Renal cortex interstitium (tissue), 11 donors: ENCODE measurements around the gene STXBP5. TPM values are rescaled to one million over a fixed set of nuclear protein-coding genes. Genes with fewer than 3 reads are reported as not detected.
"Not testable (repeated sequence)": the region's sequence is repeated elsewhere in the genome, so short reads cannot be mapped to it uniquely, and the experiment has no call there.

Experiments used
- DNase-seq, 11 donors: peaks; one replicate each; pipeline ENCODE4 v3.0.0-alpha.2; 2013; ENCODE audit warnings: low read depth in 9 of 11, low spot score in 4 of 11; ENCODE audit errors: extremely low read depth in 1 of 11
- polyA plus RNA-seq, 3 donors: library from polyadenylated mRNA; unstranded; fragments of 120-200 nt; gene quantifications; one replicate each; pipeline ENCODE4 v1.2.1, GENCODE V29; 2013; ENCODE audit not compliant: insufficient read length in 3 of 3

The STXBP5 gene
- polyA plus RNA-seq, 3 donors, result 12.3 to 15.4 (median 12.3) TPM

DNA sequence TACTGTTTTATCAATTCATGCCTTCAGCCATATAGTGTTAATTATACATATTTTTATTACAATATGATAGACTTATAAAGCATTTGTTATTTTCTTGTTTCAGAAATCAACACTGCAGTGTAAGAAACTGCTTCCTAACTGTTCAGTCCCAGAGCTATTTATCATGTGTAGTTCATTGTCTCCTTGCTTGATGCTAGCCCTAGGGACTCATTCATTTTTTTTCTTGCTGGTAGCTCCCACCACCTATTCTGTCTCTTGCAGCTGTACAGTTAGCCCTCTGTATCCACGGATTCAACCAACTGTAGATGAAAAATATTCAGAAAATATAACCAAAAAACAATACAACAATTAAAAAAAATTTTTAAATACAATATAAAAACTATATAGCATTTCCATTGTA lies 121.3 kb downstream of the STXBP5 start:
- DNase-seq, result no peak

DNA sequence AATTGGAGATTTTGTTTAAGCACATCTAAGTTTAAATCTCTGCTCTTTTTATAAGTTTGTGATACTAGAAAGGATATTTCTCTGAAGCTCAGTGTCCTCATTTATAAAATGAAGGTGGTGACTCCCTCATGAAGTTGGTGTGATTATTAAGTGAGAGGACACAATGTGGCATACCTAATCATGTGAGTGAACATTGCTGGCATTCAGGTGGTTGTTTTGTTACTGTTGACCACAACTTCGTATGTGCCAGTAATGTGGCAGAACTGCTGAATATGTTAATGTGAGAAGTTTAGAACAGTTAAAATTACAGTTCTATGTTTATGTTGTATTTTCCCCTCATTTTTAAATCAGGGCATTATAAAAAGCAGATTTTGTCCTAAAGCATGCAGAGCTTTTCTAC lies 127.2 kb downstream of the STXBP5 start:
- no peak for DNase-seq

DNA sequence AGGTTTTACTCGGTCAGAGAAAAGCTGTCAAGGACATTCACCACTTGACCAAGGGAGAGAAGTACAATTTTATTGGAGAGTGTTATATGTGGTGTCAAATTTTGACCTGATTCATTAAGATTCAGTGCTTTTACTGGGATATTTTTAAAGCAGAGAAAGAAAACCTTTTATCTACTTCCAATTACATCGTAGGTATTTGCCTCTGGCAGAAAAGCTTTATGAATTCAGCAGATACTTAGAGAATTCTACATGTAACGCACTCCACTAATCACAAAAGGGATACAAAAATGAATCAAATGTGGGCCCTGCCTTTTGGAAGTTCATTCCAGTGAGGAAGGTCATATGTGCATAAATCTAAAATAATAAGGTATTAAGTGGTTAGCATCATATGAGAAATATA lies 133.7 kb downstream of the STXBP5 start:
- DNase-seq, result no peak

DNA sequence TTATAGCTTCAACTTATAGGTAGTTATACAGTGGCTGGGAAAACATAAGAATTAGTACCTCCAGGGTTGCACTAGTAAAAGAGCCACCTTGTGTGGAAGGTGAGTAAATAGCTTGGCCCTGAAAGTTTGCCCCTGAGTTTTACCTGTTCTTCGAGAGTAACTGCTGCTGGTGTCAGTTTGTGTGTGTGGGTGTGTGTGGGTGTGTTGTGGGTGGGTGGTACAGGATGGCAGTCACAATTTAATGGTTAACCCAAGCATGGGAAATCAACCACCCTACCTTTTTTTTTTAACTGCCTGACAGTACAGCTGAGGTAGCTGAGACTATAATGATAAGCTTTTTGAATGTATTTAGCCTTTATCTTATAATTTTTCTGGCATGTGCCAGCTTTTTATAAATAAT lies 137.3 kb downstream of the STXBP5 start:
- DNase-seq, result peak in 10 of 11 donors; percentile 7 to 50 (median 22)

DNA sequence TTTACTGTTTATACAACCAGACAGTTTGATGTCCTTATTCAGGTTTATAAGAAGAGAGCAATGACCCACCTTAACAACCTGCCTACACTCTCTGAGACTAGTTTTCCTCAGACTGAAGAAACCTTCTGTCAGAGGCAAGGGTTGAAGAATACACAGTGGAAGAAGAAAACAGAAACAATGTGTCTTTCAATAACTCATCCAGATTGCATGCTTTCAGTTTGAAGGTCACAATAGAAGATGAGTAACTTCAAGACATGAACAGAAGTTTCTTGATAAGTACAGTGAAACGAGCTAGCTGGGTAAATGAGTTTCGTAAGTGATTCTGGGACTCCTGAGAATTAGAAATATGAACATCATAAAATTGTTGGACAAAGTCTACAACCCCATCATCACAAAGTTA lies 141.7 kb downstream of the STXBP5 start:
- no peak for DNase-seq

DNA sequence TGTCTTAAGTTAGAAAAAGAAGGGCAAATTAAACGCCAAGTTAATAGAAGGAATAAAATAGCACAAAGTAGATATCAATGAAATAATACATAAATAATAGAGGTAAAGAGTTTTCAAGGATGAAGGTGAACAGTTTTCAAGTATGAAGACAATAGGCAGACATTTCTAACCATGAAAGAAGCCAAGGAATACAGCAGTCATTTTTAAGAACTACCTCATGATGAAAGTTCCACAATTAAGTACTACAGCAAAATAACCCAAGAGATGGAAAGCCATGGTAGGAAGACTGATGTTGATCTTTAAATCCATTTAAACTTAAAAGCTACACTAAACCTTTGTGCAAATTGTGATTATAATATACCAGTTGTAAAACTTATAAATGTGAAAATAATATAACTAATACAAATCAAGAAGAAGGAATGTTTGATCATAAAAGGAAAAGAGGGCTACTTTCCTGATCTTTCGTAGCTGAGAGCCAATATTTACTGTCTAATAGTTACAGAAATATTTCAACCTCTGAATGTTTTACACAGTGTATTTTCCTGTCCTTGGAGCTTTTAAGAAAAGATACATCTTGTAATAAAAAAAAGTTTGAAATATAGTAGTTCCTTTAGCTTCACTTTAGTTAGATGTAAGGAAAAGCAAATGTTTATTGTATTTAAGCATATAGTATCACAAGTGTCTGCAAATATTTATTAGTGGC lies 143.1 kb downstream of the STXBP5 start:
- DNase-seq, result no peak

DNA sequence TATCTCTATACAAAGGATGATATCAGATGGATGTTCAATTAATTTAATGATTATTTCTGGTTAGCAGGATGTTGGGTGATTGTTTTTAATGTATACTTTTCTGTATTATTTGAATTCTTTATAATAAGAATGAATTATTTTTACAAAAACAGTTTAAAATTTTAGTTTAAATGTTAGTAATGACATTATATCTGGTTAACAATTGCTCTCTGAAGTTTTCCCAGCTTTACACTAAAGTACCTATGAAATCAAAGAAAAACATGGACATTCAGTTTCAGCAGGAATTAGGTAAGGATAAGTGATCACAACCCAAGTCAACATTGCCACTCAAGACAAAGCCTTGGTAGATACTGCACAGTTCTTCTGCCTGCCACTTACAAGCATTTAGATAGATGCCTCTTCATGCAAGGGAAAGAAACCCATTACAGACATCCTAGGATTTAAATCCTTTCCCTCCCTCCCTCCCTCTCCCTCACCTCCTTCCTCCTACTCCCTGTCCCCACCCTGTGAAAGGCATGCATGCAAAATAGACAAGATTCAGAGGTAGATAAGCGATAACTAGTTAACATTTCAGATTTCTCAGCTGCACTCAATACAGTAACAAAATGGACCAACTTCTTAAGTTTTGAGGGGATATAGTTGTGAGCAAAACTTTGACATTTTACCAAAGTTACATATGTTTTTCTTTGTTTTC lies 143.8 kb downstream of the STXBP5 start:
- no peak for DNase-seq

DNA sequence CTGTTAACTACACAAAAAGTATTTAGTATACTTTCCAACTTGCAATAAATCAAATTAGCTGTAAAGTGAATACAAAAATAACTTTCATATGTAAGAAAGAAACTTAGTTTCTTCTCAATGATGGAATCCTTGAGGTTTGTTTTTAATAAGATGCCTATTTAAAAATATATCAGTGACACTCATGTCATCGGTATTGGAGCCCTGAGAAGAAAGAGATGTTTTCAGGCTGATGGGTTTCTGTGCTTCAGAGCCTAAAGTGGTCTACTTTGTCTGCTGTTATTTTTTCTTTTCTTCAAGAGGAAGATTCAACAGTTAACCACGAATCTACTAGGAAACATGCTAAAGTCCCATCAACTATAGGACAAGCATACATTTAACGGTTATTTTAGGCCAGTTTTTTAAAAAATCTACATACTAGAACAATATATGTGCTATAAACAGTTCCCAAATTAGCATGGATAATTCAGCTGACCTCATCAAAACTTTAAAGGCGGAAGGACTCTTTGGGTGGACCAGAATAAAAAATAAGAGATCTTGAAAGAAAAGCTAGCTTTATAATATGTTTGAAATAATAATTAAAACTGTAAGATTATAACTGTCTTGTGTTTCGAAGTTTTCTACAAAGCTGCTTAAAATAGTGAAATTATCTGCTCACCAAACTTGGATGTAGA lies 157.2 kb downstream of the STXBP5 start:
- no peak for DNase-seq

DNA sequence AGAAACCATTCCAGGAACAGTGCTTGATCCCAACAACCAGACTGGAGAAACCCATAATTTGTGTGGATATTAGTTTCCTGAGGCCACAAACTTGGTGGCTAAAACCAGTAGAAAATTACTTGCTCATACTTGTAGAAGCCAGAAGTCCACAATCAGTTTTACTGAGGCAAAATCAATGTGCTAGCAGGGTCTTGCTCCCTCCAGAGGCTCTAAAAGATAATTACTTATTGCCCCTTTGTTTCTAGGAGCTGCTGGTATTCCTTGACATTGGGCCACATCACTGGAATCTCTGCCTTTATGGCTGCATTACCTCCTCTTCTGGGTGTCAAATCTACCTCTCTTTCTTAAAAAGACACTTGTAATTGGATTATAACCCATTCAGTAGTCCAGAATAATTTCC lies 162.1 kb downstream of the STXBP5 start:
- no peak for DNase-seq

DNA sequence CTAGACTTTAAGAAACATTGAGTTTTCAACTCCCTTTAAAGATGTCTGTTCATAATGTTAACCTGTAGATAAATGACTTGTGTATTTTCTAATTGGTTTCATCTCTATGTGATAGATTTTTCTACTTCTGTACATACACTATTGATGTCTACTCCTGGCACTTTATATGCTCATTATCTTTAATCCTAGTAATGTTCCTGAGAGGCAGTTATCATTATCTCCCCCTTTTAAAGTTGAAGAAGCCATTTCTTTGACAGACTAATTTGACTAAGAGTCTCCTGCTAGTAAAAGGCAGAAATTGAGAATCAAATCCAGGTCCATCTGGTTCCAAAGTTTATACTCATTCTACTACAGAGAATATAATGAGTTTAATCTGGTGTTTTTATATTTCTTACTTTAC lies 167.1 kb downstream of the STXBP5 start:
- DNase-seq, result no peak

DNA sequence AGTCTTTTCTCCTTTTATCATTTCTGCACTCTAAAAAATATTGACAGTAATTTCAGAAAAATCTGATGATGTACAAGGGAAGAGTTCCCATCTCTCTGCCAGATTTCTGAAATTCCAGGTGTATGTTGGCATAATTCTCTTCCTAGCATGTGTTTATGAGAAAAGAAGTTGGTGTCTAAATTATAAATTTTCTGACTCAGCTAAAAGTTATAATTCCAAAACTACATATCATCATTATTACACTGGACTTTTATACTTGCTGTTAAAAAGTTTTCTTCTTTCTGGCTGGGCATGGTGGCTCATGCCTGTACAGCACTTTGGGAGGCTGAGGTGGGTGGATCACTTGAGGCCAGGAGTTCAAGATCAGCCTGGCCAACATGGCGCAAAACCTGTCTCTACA lies 168.6 kb downstream of the STXBP5 start:
- DNase-seq, result no peak

DNA sequence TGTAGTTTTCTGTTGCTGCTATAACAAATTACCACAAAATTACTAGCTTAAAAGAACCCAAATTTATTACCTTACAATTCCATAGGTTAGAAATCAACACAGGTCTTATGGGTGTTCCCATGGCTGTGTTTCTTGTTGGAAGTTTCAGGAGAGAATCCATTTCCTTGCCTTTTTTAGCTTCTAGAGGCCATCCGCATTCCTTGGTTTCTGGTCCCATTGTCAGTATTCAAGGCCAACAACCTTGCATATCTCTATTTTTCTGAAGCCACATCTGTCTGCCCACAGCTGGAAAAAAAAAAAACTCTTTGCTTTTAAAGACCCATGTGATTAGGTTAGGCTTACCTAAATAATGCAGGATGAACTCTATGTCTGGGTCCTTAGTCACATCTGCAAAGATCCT lies 174.6 kb downstream of the STXBP5 start:
- no peak for DNase-seq

DNA sequence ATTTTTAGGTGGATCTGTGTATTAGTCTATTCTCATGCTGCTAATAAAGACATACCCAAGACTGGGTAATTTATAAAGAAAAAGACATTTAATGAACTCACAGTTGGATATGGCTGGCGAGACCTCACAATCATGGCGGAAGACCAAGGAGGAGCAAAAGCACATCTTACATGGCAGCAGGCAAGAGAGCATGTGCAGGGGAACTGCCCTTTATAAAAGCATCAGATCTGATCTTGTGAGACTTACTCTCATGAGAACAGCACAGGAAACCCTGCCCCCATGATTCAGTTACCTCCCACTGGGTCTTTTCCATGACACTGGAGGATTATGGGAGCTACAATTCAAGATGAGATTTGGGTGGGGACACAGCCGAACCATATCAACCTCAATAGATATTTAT lies 176.6 kb downstream of the STXBP5 start:
- DNase-seq, result not testable (repeated sequence)

DNA sequence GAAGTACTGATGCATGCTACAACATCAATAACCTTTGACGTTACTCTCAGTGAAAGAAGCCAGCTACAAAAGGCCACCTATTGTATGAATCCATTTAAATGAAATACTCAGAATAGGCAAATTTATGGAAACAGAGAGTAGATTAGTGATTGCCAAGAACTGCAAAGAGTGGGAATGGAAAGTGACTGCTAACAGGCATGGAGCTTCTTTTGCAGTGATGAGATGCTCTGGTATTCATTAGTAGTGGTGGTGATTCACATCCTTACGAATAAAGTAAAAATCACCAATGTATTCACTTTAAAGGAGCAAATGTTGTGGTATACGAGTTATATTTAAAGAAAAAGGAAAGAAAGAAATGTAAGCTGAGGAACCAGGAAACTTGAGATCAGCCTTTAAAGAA lies 177.5 kb downstream of the STXBP5 start:
- DNase-seq, result no peak

DNA sequence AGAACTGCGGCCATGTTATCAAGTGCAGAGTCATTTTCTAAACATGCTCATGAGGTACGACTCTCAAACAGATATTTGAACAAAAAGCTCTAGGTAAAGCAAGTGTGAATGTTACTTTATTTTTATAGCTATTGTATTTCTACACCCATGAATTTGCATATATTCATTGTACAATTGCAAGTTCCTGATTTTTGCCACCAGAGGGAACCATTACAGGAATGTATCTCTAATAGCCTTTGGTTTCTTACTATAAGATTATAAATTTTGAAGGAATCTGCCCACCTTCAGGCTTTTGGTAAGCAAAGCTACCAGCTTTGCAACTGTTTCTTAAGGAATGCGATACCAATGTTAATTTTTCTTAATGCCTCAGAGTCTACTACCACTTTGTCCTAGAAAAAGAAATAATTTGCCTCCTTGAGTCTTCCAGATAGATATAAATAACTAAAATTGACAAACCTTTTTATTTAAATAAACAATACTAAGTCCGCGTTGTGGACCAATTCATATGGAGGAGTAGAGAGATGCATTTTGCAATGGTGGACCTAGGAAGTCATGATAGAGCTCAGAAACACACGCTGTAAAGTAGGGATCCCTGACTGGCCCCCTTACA lies 178.8 kb downstream of the STXBP5 start:
- peak in 3 of 11 donors; percentile 8 to 12 (median 8) for DNase-seq

DNA sequence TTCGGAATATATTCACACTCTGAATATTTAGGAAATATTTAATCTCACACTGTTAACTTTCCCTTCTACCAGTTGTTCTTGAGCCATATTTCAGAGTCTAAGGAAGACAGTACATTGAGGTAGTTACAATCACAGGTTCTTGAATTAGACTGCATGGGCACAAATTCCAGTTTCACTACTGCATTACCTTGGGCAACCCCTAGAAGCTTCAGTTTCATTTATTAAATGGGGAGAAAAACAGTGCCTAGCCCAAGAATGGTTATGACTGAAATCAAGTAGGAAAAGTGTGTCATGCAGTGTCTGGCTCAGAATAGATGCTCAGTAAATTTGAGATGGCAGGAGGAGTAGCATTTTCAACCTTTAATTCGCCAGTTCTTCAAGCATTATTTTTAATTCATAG lies 179.8 kb downstream of the STXBP5 start:
- DNase-seq, result no peak

DNA sequence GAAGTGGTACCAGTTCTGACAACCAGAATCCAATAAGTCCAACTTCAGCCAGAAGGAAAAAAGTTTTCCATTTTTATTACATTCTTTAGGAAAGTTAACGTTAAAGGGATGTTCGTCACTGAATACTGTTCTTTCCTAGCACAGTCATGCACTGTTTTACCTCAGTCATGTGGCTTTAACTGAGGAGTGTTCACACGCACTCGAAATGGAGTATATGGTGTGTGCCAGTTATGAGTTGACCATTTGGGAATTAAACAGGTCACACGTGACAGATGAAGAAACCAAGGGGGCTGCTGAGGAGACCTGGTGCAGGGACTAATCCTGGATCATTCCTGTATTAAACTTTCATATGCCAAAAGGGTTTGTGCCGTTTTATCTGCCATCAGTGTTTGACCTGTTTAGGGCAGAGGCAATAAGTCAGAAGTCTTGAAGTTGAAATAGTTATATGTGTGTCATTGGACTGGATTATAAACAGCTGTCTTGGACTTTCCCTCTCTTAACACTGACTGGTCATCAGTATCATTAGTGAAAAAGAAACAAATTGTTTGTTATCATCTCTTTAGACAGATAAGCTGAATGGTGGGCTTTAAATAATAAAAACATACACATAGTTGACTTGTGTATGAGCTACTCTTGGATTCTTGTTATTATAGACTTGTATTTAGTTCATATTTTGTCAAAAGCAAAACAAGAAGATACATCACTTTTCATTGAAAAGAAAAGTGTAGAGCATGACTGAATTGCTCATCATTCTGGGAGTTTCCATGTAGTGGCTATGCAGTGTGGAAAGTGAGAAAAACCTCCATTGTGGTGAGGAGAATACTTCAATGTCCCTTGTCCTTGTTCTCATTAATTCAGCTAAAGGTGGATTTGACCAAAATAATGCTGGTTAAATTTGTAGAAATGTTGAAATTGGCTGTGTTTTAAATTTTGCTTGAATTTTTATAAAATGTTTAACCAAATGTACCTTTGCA lies 180.8 kb downstream of the STXBP5 start:
- no peak for DNase-seq

DNA sequence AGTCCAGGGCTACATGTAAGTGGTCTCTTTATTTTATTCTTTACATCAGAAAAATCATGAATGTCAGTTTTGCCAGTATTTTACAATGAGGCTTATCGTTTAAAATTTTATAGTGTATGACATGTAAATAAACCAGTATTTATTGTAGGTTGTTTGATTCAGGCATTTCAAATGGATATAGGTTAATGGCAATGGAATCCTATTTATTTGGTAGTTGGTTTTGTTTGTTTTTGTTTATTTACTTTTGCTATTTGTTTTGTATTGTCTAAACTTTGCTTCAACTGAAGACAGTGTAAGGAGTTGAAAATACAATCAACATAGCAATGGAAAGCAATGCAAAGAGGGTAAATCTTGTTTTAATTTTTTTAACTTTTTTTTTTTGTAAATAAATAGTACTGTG lies 185.2 kb downstream of the STXBP5 start:
- no peak for DNase-seq
